ENCODE measurements around the gene ZNF438. TPM values are rescaled to one million over a fixed set of nuclear protein-coding genes. Genes with fewer than 3 reads are reported as not detected.

The ZNF438 gene
- total and polyA plus RNA-seq, 2 of the 8 experiments (the other 6 are each of a cell fraction or from before 2014, with no cell fraction given): 0.95 to 1.7 TPM

- H3K79me1 ChIP-seq (ENCODE audit: low read depth, low read length): no peaks in the 10 kb centered on the region
- H2AFZ ChIP-seq (ENCODE audit: low read length): no peak overlapping the region
- H2AK5ac ChIP-seq (ENCODE audit: low read depth, low read length): no peak overlapping the region
- H3K27me3 ChIP-seq (replicated peaks in 1 of 4; ENCODE audit: control insufficient read depth in 3 of 4, extremely low read depth in 1 of 4, insufficient read depth in 3 of 4, low read length in 3 of 4): no peaks in the 10 kb centered on the region
- no peaks in the 10 kb centered on the region for H4K20me1 ChIP-seq (replicated peaks in 1 of 2; ENCODE audit: control insufficient read depth in 1 of 2, insufficient read depth in 2 of 2, low read length in 2 of 2)
- H2BK20ac ChIP-seq (ENCODE audit: low read length): no peak overlapping the region
- H4K5ac ChIP-seq (ENCODE audit: insufficient read length, low read depth, low read length): no peak overlapping the region
- H3K79me2 ChIP-seq (ENCODE audit: control insufficient read depth in 1 of 2, insufficient read depth in 2 of 2, low read length in 2 of 2): no peaks in the 10 kb centered on the region
- DNase-seq (ENCODE audit: low read depth in 1 of 2, low spot score in 2 of 2) (no peak), FAIRE-seq (no peak)
- H2BK12ac ChIP-seq (ENCODE audit: low read depth, low read length): no peak overlapping the region
- H2BK120ac ChIP-seq (replicated peaks; ENCODE audit: low read depth, low read length): no peak overlapping the region
- H4K8ac ChIP-seq (ENCODE audit: extremely low read depth, insufficient read depth, low read length): no peak overlapping the region
- CTCF ChIA-PET (ENCODE audit: partially characterized antibody): interaction anchor here (1.0 to 1.6 kb wide), 4 partner anchors 9 to 50 kb away, joined by 3 to 5 read pairs (median 3); no protein-coding TSS in a partner anchor
- H4K91ac ChIP-seq (replicated peaks; ENCODE audit: insufficient read length, low read length): no peak overlapping the region
- H3K9ac ChIP-seq (replicated peaks in 1 of 4; ENCODE audit: extremely low read depth in 1 of 4, low read depth in 3 of 4, low read length in 3 of 4): no peak overlapping the region
- H2BK5ac ChIP-seq (ENCODE audit: low read depth, low read length): no peak overlapping the region
- TF ChIP-seq SUZ12 (IDR thresholded peaks at IDR 0.05; ENCODE audit: low read length): no peak
- TF ChIP-seq TAF7 (optimal IDR thresholded peaks at IDR 0.05; ENCODE audit: borderline replicate concordance, low read depth, low read length): no peak
- no peak for TF ChIP-seq RAD21 (IDR thresholded peaks at IDR 0.05 in 1 of 2, conservative IDR thresholded peaks at IDR 0.05 in 1 of 2; ENCODE audit: low read depth in 2 of 2, low read length in 2 of 2)
- TF ChIP-seq ATF3 (IDR thresholded peaks at IDR 0.05; ENCODE audit: insufficient read depth, low read depth, low read length): no peak
- no peak for TF ChIP-seq MAX (IDR thresholded peaks at IDR 0.05)
- no peak for TF ChIP-seq GABPA (IDR thresholded peaks at IDR 0.05; ENCODE audit: borderline replicate concordance, insufficient read depth, low read length)
- TF ChIP-seq POU5F1 (IDR thresholded peaks at IDR 0.05; ENCODE audit: low read depth, low read length): no peak
- TF ChIP-seq CHD2 (IDR thresholded peaks at IDR 0.05; ENCODE audit: low read length): no peak
- H3K23me2 ChIP-seq (ENCODE audit: low read depth, low read length): no peaks in the 10 kb centered on the region
- no peaks in the 10 kb centered on the region for H3K9me3 ChIP-seq (ENCODE audit: insufficient read depth in 2 of 2, low read depth in 1 of 2, low read length in 1 of 2)
- POLR2A ChIA-PET (ENCODE audit: partially characterized antibody): no interaction called here
- H3K4ac ChIP-seq (replicated peaks; ENCODE audit: insufficient read length, low read depth, low read length): no peak overlapping the region
- no peak overlapping the region for H3K56ac ChIP-seq (replicated peaks; ENCODE audit: insufficient read length, low read depth, low read length)
- no peak overlapping the region for H3K18ac ChIP-seq (ENCODE audit: extremely low read depth, low read length)
- H3K23ac ChIP-seq (ENCODE audit: insufficient read length): no peak overlapping the region
- H3K14ac ChIP-seq (ENCODE audit: insufficient read length): no peak overlapping the region
- peaks cover 0 to 5% (median 2%) of the 10 kb centered on the region in 4 experiments; a peak in 6 of 7 replicates for H3K4me1 ChIP-seq (replicated peaks in 1 of 4; ENCODE audit: control insufficient read depth in 3 of 4, insufficient read depth in 4 of 4, low read length in 3 of 4)
- 89% methylated on average over 3 of the region's 3 CpGs; no CpG with 5 or more reads in 1 of the 2 experiments for WGBS, 2 experiments (ENCODE audit: extremely low coverage in 1 of 2, insufficient coverage in 1 of 2, insufficient read length in 1 of 2, insufficient replicate concordance in 2 of 2, low coverage in 1 of 2, low lambda C conversion rate in 2 of 2, missing lambda C conversion rate in 1 of 2)
- no peak overlapping the region for H3K4me3 ChIP-seq (ENCODE audit: extremely low read depth in 1 of 4, insufficient read depth in 2 of 4, low read depth in 3 of 4, low read length in 4 of 4)
- no peak overlapping the region for H2BK15ac ChIP-seq (ENCODE audit: low read length)
- no peak overlapping the region for H3K4me2 ChIP-seq (ENCODE audit: insufficient read depth in 1 of 2, low read depth in 2 of 2, low read length in 2 of 2)
- H3K27ac ChIP-seq (ENCODE audit: low read depth, low read length): no peak overlapping the region
- H3K36me3 ChIP-seq (ENCODE audit: control insufficient read depth in 2 of 4, insufficient read depth in 4 of 4, low read length in 3 of 4): no peaks in the 10 kb centered on the region
Observed at GRCh38 chr10:30834651-30835050, 197.0 kb downstream of the ZNF438 start.
